HUES6 (cell line): ENCODE results near the gene ACER2.
"Not testable (repeated sequence)": the region's sequence is repeated elsewhere in the genome, so short reads cannot be mapped to it uniquely, and the experiment has no call there.

ENCODE experiments used
- H3K27ac ChIP-seq: 2 replicates; pipeline ENCODE4 v1.7.0; 2013; ENCODE audit warnings: low read depth, mild to moderate bottlenecking, low read length, inconsistent platforms
- H3K27me3 ChIP-seq: 2 replicates; pipeline ENCODE4 v1.6.1; 2013; ENCODE audit warnings: low read length; ENCODE audit not compliant: control insufficient read depth, insufficient read depth
- H3K36me3 ChIP-seq: 2 replicates; pipeline ENCODE4 v1.6.1; 2013; ENCODE audit warnings: low read length; ENCODE audit not compliant: control insufficient read depth, insufficient read depth
- H3K4me1 ChIP-seq: 2 replicates; pipeline ENCODE4 v1.6.1; 2013; ENCODE audit warnings: low read length; ENCODE audit not compliant: control insufficient read depth, insufficient read depth
- H3K4me3 ChIP-seq: 2 replicates; pipeline ENCODE4 v1.5.1; 2013; ENCODE audit warnings: low read depth, low read length
- H3K9ac ChIP-seq: one replicate; pipeline ENCODE4 v1.6.1; 2013; ENCODE audit warnings: mild to moderate bottlenecking, low read length
- H3K9me3 ChIP-seq: 2 replicates; pipeline ENCODE4 v1.6.1; 2013; ENCODE audit warnings: low read depth, low read length; ENCODE audit not compliant: control insufficient read depth, insufficient read depth

ACER2 gene

GRCh38 chr9:19430201-19430760, 21.5 kb downstream of the ACER2 start:
- Histone ChIP-seq H3K4me1 (no peaks in the 10 kb centered on the region), H3K4me3 (no peak overlapping the region), H3K9ac (no peak overlapping the region), H3K9me3 (peaks cover 8% of the 10 kb centered on the region), H3K27me3 (no peaks in the 10 kb centered on the region), H3K36me3 (peaks cover 21% of the 10 kb centered on the region), H3K27ac (no peak overlapping the region)

DNA sequence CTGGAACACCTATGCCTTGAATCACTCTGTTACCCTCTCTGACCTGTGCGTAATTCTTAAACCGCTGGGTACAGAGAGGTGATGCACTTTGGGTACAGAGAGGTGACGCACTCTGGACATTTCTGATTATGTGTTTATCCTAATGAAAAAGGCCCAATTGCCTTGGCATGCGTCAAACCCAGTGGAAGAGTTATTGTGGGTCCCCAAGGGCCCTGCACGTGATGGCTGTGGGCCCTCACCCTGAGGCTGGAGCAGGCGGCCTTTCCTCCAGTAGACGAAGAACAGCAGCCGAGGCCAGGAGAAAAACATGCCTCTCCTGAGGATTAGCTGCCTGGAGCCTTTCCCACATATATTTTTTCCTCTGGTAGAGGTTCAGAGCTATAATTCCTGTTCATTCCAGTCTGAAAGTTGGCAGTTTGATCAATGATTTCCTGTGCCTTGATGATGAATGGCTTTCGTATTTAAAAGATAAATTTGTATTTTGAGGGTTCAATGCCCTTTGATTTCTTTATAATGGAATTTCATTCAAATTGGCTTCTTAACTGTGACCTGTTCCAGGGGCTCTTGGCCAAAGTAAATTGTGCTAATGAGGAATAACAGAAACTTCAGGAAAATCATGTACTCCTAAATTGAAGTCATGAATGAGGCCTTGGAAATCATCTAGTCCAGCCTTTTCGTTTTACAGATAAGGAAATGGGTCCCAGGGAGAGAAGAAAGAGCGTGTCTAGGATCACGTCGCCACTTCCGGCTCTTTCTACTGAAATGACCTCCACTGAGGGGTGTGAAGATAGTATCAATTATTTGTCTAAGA, 22.8 kb downstream of the ACER2 start:
- no peak overlapping the region for H3K27ac ChIP-seq
- no peaks in the 10 kb centered on the region for H3K4me1 ChIP-seq
- H3K4me3 ChIP-seq, result no peak overlapping the region
- peaks cover 8% of the 10 kb centered on the region for H3K9me3 ChIP-seq
- H3K9ac ChIP-seq, result no peak overlapping the region
- peaks cover 16% of the 10 kb centered on the region for H3K36me3 ChIP-seq
- H3K27me3 ChIP-seq, result no peaks in the 10 kb centered on the region

- Histone ChIP-seq H3K9me3 (peaks cover 8% of the 10 kb centered on the region), H3K4me1 (no peaks in the 10 kb centered on the region), H3K27me3 (no peaks in the 10 kb centered on the region), H3K4me3 (no peak overlapping the region), H3K36me3 (peaks cover 21% of the 10 kb centered on the region), H3K27ac (no peak overlapping the region), H3K9ac (no peak overlapping the region)
Measured at GRCh38 chr9:19432473-19432872, 23.7 kb downstream of the ACER2 start.

GRCh38 chr9:19433729-19434128, 24.9 kb downstream of the ACER2 start:
- H3K36me3 ChIP-seq, result peaks cover 25% of the 10 kb centered on the region
- H3K27ac ChIP-seq, H3K9ac ChIP-seq, H3K4me3 ChIP-seq, H3K27me3 ChIP-seq, H3K9me3 ChIP-seq, H3K4me1 ChIP-seq: not testable (repeated sequence)

DNA sequence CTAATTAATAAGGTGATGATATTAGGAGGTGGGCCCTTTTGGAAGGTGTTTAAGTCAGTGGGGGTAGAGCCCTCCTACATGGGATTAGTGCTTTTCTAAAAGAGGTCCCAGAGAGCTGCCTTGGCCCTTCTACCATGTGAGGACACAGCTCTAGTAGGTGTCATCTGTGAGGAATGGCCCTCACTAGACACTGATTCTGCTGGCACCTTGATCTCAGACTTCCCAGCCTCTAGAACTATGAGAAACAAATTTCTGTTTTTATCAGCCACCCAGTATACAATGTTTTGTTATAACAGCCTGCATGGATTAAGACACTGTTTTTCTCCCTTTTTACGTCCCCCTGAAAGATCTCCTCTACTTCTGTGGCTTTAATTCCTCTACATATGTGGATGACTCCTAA, 31.6 kb downstream of the ACER2 start:
- Histone ChIP-seq H3K27me3 (no peaks in the 10 kb centered on the region), H3K4me1 (peaks cover 13% of the 10 kb centered on the region), H3K36me3 (peaks cover 24% of the 10 kb centered on the region), H3K27ac (no peak overlapping the region), H3K4me3 (no peak overlapping the region), H3K9me3 (no peaks in the 10 kb centered on the region), H3K9ac (no peak overlapping the region)

GRCh38 chr9:19440823-19441580, 32.2 kb downstream of the ACER2 start:
- Histone ChIP-seq H3K9ac (no peak overlapping the region), H3K4me1 (peaks cover 20% of the 10 kb centered on the region), H3K27ac (no peak overlapping the region), H3K9me3 (no peaks in the 10 kb centered on the region), H3K36me3 (peaks cover 26% of the 10 kb centered on the region), H3K27me3 (no peaks in the 10 kb centered on the region), H3K4me3 (no peak overlapping the region)

DNA sequence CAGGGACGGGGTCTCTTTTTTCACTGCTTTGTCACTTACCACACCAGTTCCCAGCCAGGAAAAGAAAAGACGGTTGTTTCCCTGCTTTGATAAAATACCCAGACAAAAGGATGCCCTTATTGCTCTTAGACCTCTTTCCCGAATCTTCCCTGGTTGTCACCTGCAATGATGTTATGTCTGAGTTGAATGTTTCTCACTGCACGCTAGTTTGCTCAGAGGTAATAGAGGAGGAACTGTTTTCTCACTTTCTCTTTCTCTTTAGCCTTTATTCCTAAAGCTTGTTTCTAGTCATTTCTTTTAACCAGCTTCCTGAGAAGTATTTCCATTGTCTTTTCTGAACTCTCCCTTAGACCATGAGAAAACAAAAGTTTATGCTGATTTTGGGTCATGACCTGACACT, 32.9 kb downstream of the ACER2 start:
- no peak overlapping the region for H3K9ac ChIP-seq
- no peak overlapping the region for H3K27ac ChIP-seq
- peaks cover 27% of the 10 kb centered on the region for H3K4me1 ChIP-seq
- no peaks in the 10 kb centered on the region for H3K9me3 ChIP-seq
- H3K27me3 ChIP-seq, result no peaks in the 10 kb centered on the region
- peaks cover 26% of the 10 kb centered on the region for H3K36me3 ChIP-seq
- no peak overlapping the region for H3K4me3 ChIP-seq

DNA sequence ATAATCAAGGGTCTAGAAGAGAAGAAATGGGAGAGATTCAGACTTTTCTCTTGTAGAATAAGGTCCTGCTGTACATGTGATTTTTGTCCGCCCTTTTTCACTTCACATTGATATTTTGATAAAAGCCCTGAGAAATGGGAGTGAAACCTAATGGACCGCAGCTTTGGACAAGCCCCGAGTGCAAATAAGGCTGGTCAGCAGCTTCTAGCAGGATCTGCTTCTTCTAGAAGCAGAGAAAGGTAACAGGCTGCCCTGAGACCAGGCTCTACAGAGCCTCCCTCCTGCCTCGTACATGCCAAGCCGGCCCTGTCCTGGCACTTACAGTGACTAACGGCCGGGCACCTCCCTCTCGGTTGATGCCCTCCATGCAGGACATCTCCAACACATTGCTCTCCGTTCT, 33.4 kb downstream of the ACER2 start:
- Histone ChIP-seq H3K36me3 (peaks cover 21% of the 10 kb centered on the region), H3K27ac (no peak overlapping the region), H3K9ac (no peak overlapping the region), H3K9me3 (no peaks in the 10 kb centered on the region), H3K4me3 (no peak overlapping the region), H3K27me3 (no peaks in the 10 kb centered on the region), H3K4me1 (peaks cover 32% of the 10 kb centered on the region)

- Histone ChIP-seq H3K9me3 (no peaks in the 10 kb centered on the region), H3K4me1 (peaks cover 33% of the 10 kb centered on the region), H3K36me3 (peaks cover 14% of the 10 kb centered on the region), H3K4me3 (no peak overlapping the region), H3K27ac (no peak overlapping the region), H3K9ac (no peak overlapping the region), H3K27me3 (no peaks in the 10 kb centered on the region)
Measured at GRCh38 chr9:19445452-19445851, 36.6 kb downstream of the ACER2 start.

DNA sequence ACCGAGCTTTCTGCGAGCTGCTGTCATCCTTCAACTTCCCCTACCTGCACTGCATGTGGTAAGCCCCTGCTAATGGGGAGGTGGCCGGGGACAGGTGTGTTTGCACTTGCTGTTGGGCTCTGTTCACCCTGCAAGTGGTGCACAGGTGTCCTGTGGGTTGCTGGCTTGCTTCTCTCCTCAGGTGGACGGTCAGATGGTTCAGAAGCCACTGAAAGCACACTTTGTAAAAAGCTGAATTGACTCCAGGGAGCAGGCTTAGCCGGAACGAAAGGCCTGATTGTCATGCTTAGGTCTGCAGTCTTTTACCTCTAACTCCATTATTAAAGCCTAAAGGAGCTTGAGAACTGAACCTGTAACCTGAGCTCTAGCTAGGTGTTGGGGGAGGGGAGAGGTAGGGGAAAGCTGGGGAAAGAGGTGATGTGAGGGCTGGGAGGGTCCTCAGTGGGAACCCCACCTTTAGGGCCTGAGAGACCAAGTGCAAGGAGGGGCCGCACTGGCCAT, 37.6 kb downstream of the ACER2 start:
- H3K36me3 ChIP-seq, result peaks cover 12% of the 10 kb centered on the region; the same call in 1 of the 2 replicates
- H3K4me1 ChIP-seq, result peaks cover 33% of the 10 kb centered on the region
- 0 out of 2 replicates have a peak overlapping the region, but pooled peaks have one; percentile 29 for H3K27ac ChIP-seq
- H3K4me3 ChIP-seq, result peak overlapping the region; percentile 23; the same call in 1 of the 2 replicates
- no peaks in the 10 kb centered on the region for H3K9me3 ChIP-seq
- no peaks in the 10 kb centered on the region for H3K27me3 ChIP-seq
- H3K9ac ChIP-seq, result no peak overlapping the region
